ENCODE measurements around the gene NEDD9. TPM values are rescaled to one million over a fixed set of nuclear protein-coding genes. Genes with fewer than 3 reads are reported as not detected.

The NEDD9 gene
- total and polyA plus RNA-seq, 10 of the 15 experiments (the other 5 are each of a cell fraction or from before 2014, with no cell fraction given): 4.9 to 92.6 (median 14.6) TPM

DNA sequence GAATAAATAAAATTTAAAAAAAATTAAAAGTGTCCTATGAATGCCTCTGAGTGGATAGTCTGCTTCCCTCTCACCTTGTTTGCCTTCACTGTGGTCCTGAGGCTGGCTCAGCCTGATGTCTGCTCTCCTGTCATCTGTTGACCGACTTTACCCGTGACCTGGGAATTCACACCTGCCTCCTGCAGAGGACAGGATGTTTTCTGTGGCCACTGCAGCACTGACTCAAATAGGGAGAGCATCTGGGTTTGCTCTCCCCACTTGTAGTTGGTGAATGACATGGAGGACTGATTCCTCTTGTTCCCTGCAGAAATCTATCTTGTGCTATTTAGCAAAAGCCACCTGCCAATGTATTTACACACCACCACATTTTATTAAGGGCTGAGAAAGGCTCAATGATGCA lies 68.5 kb downstream of the NEDD9 start:
- Histone ChIP-seq H3K36me3 (ENCODE audit: control insufficient read depth in 2 of 2, insufficient read depth in 2 of 2, low read length in 1 of 2) (no peaks in the 10 kb centered on the region), H3K4me1 (ENCODE audit: control insufficient read depth, insufficient read depth, low read length) (peaks cover 6% of the 10 kb centered on the region; the same call in 1 of the 2 replicates), H3K27ac (ENCODE audit: control insufficient read depth, insufficient read depth) (no peak overlapping the region), H4K20me1 (ENCODE audit: control insufficient read depth, insufficient read depth) (no peaks in the 10 kb centered on the region), H2AFZ (ENCODE audit: control insufficient read depth, low read depth, low read length) (no peak overlapping the region), H3K9ac (ENCODE audit: control insufficient read depth, insufficient read depth, low read length) (no peak overlapping the region), H3K9me3 (replicated peaks; ENCODE audit: control insufficient read depth, insufficient read depth, low read length) (no peaks in the 10 kb centered on the region), H3K79me2 (ENCODE audit: control insufficient read depth, insufficient read depth, low read length) (no peaks in the 10 kb centered on the region), H3K4me2 (ENCODE audit: control insufficient read depth, insufficient read depth) (0 out of 2 replicates have a peak overlapping the region, but pooled peaks have one; percentile 2), H3K27me3 (replicated peaks in 1 of 2; ENCODE audit: control insufficient read depth in 2 of 2, insufficient read depth in 2 of 2, low read length in 1 of 2) (no peaks in the 10 kb centered on the region), H3K4me3 (no peak overlapping the region)
- FAIRE-seq: peak; percentile 38
- ChIA-PET RAD21 (ENCODE audit: unreplicated experiment) (interaction anchor here (1.0 to 1.2 kb wide), 2 partner anchors 217 to 333 kb away, joined by 3 to 4 read pairs; no protein-coding TSS in a partner anchor), SMC1A (ENCODE audit: uncharacterized antibody, unreplicated experiment) (interaction anchor here (1.6 to 2.0 kb wide), 2 partner anchors 13 kb away, joined by 3 to 5 read pairs; no protein-coding TSS in a partner anchor), POLR2A (no interaction called here), CTCF (interaction anchor here (1.2 to 2.4 kb wide), 4 partner anchors 8 to 333 kb away, joined by 3 to 11 read pairs (median 6); no protein-coding TSS in a partner anchor)
- no peak for DNase-seq (ENCODE audit: low read depth, low spot score)
- 0% methylated on average over 2 of the region's 2 CpGs for WGBS (ENCODE audit: insufficient coverage, insufficient replicate concordance, low lambda C conversion rate, missing lambda C conversion rate)
- intact Hi-C loops (cut with micrococcal nuclease; ENCODE audit: unreplicated experiment): no loop called here
- in situ Hi-C loops (cut with MboI): no loop called here
- no TSS peak for BruUV-seq (replicated peaks)
- TF ChIP-seq IKZF1 (conservative IDR thresholded peaks at IDR 0.05): peak; percentile 55; the same call in 1 of the 2 replicates
- TF ChIP-seq PAX5 (IDR thresholded peaks at IDR 0.05; ENCODE audit: borderline replicate concordance, low read depth, low read length): peak; percentile 34; the same call in 1 of the 2 replicates
- peak; percentile 79; the same call in 1 of the 2 replicates for TF ChIP-seq IRF4 (IDR thresholded peaks at IDR 0.05; ENCODE audit: low read depth, low read length)
- TF ChIP-seq IKZF2 (IDR thresholded peaks at IDR 0.05): peak; percentile 59; a peak in 3 of 4 replicates
- peak; percentile 71 for TF ChIP-seq TCF12 (IDR thresholded peaks at IDR 0.05; ENCODE audit: low read depth, low read length)
- TF ChIP-seq BHLHE40 (IDR thresholded peaks at IDR 0.05; ENCODE audit: borderline replicate concordance in 1 of 2, low read depth in 2 of 2, low read length in 1 of 2): peak; percentile 61 to 79; a peak in 3 of 4 replicates
- peak; percentile 74 for TF ChIP-seq RUNX3 (IDR thresholded peaks at IDR 0.05; ENCODE audit: low read length)
- 0 out of 2 replicates have a peak, but pooled peaks have one; percentile 34 for TF ChIP-seq EED (IDR thresholded peaks at IDR 0.05; ENCODE audit: low read depth)
- 0 out of 2 replicates have a peak, but pooled peaks have one; percentile 17 for TF ChIP-seq NFIC (IDR thresholded peaks at IDR 0.05; ENCODE audit: low read depth, low read length)
- TF ChIP-seq FOXM1 (IDR thresholded peaks at IDR 0.05; ENCODE audit: low read depth, low read length): 0 out of 2 replicates have a peak, but pooled peaks have one; percentile 39
- TF ChIP-seq DPF2 (IDR thresholded peaks at IDR 0.05): peak; percentile 47; the same call in 1 of the 2 replicates
- TF ChIP-seq JUNB (IDR thresholded peaks at IDR 0.05): peak; percentile 58
- TF ChIP-seq NBN (IDR thresholded peaks at IDR 0.05): no peak
- 0 out of 2 replicates have a peak, but pooled peaks have one; percentile 30 for TF ChIP-seq TCF3 (IDR thresholded peaks at IDR 0.05; ENCODE audit: borderline replicate concordance, insufficient read depth, low read depth, low read length)
- TF ChIP-seq, protein P1, sequence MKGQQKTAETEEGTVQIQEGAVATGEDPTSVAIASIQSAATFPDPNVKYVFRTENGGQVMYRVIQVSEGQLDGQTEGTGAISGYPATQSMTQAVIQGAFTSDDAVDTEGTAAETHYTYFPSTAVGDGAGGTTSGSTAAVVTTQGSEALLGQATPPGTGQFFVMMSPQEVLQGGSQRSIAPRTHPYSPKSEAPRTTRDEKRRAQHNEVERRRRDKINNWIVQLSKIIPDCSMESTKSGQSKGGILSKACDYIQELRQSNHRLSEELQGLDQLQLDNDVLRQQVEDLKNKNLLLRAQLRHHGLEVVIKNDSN (IDR thresholded peaks at IDR 0.05; ENCODE audit: borderline replicate concordance, extremely low read length, insufficient read depth, low read depth, low read length): no peak
- TF ChIP-seq SMAD1 (IDR thresholded peaks at IDR 0.05; ENCODE audit: low read depth, partially characterized antibody): no peak
- TF ChIP-seq RELB (IDR thresholded peaks at IDR 0.05; ENCODE audit: low read depth): 0 out of 2 replicates have a peak, but pooled peaks have one; percentile 24
- no peak for TF ChIP-seq RAD21 (IDR thresholded peaks at IDR 0.05; ENCODE audit: insufficient read depth, low read depth, low read length)
- peak; percentile 38; the same call in 1 of the 2 replicates for TF ChIP-seq PKNOX1 (IDR thresholded peaks at IDR 0.05)
- ATAC-seq: peak; percentile 86

Data from GM12878 (cell line).